Fibroblast of pulmonary artery (primary cell): Measurements from ENCODE around the gene GORASP1.

ENCODE experiments used
- DNase-seq: peaks from one replicate; pipeline ENCODE4 v3.0.0-alpha.2; 2010; ENCODE audit warnings: low read depth
- H3K4me3 ChIP-seq: replicated peaks from 2 replicates; pipeline ENCODE4 v1.5.1; 2011; ENCODE audit warnings: low read depth, mild to moderate bottlenecking, control low read depth, low read length, moderate library complexity
- CTCF ChIP-seq: IDR thresholded peaks from 2 replicates; pipeline ENCODE4 v1.5.1; 2011; ENCODE audit warnings: mild to moderate bottlenecking, control low read depth, low read length, inconsistent platforms; ENCODE audit errors: missing control alignments

Gene GORASP1

GRCh38 chr3:39107388-39108199, at the start of gene GORASP1, which contains the start of gene TTC21A:
Gene GORASP1 (minus strand): TSS chr3:39107627. CDS start chr3:39107541, 86 bp downstream.
Gene TTC21A (plus strand): TSS chr3:39107680. CDS start chr3:39107838, 158 bp downstream.
- DNase-seq: peak; percentile 88
- no peak for TF ChIP-seq CTCF
- H3K4me3 ChIP-seq: peak within 1 kb of the TSS; percentile 90

GRCh38 chr3:39156421-39156820, 49.0 kb upstream of the GORASP1 start:
- no peak for DNase-seq
- no peak for TF ChIP-seq CTCF
- H3K4me3 ChIP-seq: no peak overlapping the region

- H3K4me3 ChIP-seq: no peak overlapping the region
- TF ChIP-seq CTCF: no peak
- no peak for DNase-seq
Observed at GRCh38 chr3:39154280-39155021, 47.0 kb upstream of the GORASP1 start.

GRCh38 chr3:39153977-39154279, 46.5 kb upstream of the GORASP1 start:
- DNase-seq: no peak
- H3K4me3 ChIP-seq: peak overlapping the region; percentile 40
- no peak for TF ChIP-seq CTCF

- peak; percentile 98 for DNase-seq
- TF ChIP-seq CTCF: no peak
- peak overlapping the region; percentile 86 for H3K4me3 ChIP-seq
Observed at GRCh38 chr3:39150803-39151631, 43.6 kb upstream of the GORASP1 start.

- no peak for TF ChIP-seq CTCF
- peak overlapping the region; percentile 86 for H3K4me3 ChIP-seq
- DNase-seq: no peak
Observed at GRCh38 chr3:39150148-39150802, 42.8 kb upstream of the GORASP1 start.
